HUES64 (cell line): ENCODE data around the gene AK9.

Experiments
- H3K27ac ChIP-seq: 2 replicates; pipeline ENCODE4 v1.7.0; 2013; ENCODE audit warnings: low read depth, low read length, inconsistent platforms
- H3K27me3 ChIP-seq: 2 replicates; pipeline ENCODE4 v1.6.1; 2013; ENCODE audit warnings: mild to moderate bottlenecking, low read length; ENCODE audit not compliant: insufficient read depth
- H3K36me3 ChIP-seq: 2 replicates; pipeline ENCODE4 v1.6.1; 2013; ENCODE audit warnings: mild to moderate bottlenecking, low read length; ENCODE audit not compliant: insufficient read depth
- H3K4me1 ChIP-seq: 2 replicates; pipeline ENCODE4 v1.6.1; 2013; ENCODE audit warnings: mild to moderate bottlenecking, low read length, moderate library complexity; ENCODE audit not compliant: insufficient read depth
- H3K4me3 ChIP-seq: 2 replicates; pipeline ENCODE4 v1.5.1; 2013; ENCODE audit warnings: mild to moderate bottlenecking, low read length, moderate library complexity
- H3K9ac ChIP-seq: 2 replicates; pipeline ENCODE4 v1.6.1; 2013; ENCODE audit warnings: mild to moderate bottlenecking, low read depth, low read length
- H3K9me3 ChIP-seq: 2 replicates; pipeline ENCODE4 v1.6.1; 2013; ENCODE audit warnings: low read depth, low read length; ENCODE audit not compliant: insufficient read depth
- WGBS: fragments of 150-250, 120-280 bp; methylation state at CpG from one replicate; pipeline ENCODE4 v1.1.7; 2013; ENCODE audit warnings: missing lambda C conversion rate; 5-methylcytosine and 5-hydroxymethylcytosine counted together

AK9 gene

GRCh38 chr6:109671733-109672132 is 19.3 kb downstream of the AK9 start:
- H3K27ac ChIP-seq: no peak overlapping the region
- H3K9me3 ChIP-seq: peaks cover 2% of the 10 kb centered on the region; the same call in 1 of the 2 replicates

DNA sequence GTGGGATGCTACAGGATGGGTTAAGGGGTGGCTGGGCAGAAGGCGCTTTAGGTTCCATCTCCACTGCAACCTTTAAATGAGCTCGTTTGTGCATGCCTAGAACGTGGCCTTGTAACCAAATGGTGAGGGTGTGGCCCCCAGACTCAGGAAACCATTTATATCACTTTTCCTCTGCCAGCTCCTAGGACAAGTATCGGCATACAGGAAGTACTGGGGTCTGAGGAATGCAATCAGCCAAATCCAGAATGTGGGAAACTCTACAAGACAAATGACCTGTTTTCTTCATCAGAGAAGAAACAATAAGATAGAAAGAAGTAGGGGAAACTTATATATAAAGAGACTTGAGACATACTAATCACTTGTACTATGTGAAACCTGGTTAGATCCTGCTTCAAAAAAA is 21.2 kb downstream of the AK9 start:
- Histone ChIP-seq H3K9me3 (no peaks in the 10 kb centered on the region), H3K27ac (no peak overlapping the region), H3K4me1 (peaks cover 4% of the 10 kb centered on the region; the same call in 1 of the 2 replicates), H3K4me3 (no peak overlapping the region), H3K36me3 (no peaks in the 10 kb centered on the region), H3K27me3 (no peaks in the 10 kb centered on the region), H3K9ac (no peak overlapping the region)
- 87% methylated on average over 4 of the region's 4 CpGs for WGBS

More at GRCh38 chr6:109671733-109672132, 19.3 kb downstream of the AK9 start:
- no peak overlapping the region for H3K9ac ChIP-seq
- no peak overlapping the region for H3K4me3 ChIP-seq
- no CpG with 5 or more reads among the region's 2 CpGs for WGBS
- H3K4me1 ChIP-seq: peaks cover 4% of the 10 kb centered on the region; the same call in 1 of the 2 replicates
- H3K27me3 ChIP-seq: no peaks in the 10 kb centered on the region
- no peaks in the 10 kb centered on the region for H3K36me3 ChIP-seq

DNA sequence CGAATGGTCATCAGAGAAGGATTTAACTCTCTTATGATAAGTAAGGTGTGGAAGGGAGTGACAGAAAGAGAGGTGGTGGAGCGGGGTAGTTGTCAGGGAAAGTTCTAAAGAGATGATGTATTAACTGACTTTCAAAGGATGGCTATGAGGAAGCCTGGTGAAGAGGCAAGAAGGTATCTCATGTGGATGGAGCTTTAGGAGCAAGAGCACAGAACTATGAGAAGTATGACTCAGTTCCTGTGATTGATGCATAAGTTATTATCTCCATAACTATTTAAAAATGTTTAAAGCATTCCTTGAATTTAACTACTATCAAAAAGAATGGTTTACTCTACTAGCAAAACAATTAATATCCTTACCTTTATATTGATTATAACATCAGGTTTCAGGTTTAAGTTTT is 28.8 kb downstream of the AK9 start:
- H3K4me1 ChIP-seq: no peaks in the 10 kb centered on the region
- H3K27ac ChIP-seq: no peak overlapping the region
- no peaks in the 10 kb centered on the region; the same call in 1 of the 2 replicates for H3K27me3 ChIP-seq
- no peak overlapping the region for H3K4me3 ChIP-seq
- no peak overlapping the region for H3K9ac ChIP-seq
- H3K9me3 ChIP-seq: no peaks in the 10 kb centered on the region
- WGBS: 89% methylated on average over 2 of the region's 2 CpGs
- no peaks in the 10 kb centered on the region for H3K36me3 ChIP-seq

- Histone ChIP-seq H3K9ac (no peak overlapping the region), H3K4me1 (no peaks in the 10 kb centered on the region), H3K9me3 (no peaks in the 10 kb centered on the region), H3K27me3 (no peaks in the 10 kb centered on the region; the same call in 1 of the 2 replicates), H3K36me3 (no peaks in the 10 kb centered on the region), H3K4me3 (no peak overlapping the region), H3K27ac (no peak overlapping the region)
- WGBS: 67% methylated on average over 1 of the region's 1 CpG
These were observed 30.3 kb downstream of the AK9 start for GRCh38 chr6:109660526-109661320.

DNA sequence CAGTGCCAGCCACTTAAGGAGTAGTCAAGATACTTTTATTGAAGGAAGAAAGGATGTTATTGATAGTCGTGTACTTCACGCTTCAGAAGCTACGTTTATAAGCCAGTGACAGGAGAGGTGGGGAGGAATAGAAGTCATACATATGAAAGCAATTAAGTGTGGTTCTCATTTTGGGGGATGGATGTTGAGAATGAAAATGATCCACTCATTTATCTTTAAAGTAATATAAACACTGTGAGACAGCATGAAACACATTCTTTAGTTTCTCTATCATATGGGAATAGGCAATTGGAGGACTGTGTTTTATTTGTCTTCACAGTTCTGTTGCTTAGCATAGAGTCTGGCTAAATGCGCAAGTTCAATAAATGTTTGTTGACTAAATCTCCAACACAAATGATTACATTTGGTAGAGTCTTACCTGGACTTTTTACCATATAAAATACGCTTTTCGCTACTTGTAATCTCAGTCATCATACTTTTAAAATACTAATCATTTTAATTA is 35.2 kb downstream of the AK9 start:
- Histone ChIP-seq H3K36me3 (no peaks in the 10 kb centered on the region), H3K27ac (no peak overlapping the region), H3K4me1 (no peaks in the 10 kb centered on the region), H3K27me3 (no peaks in the 10 kb centered on the region), H3K9ac (no peak overlapping the region), H3K9me3 (no peaks in the 10 kb centered on the region), H3K4me3 (no peak overlapping the region)
- 95% methylated on average over 6 of the region's 6 CpGs for WGBS

GRCh38 chr6:109653264-109653663 is 37.7 kb downstream of the AK9 start:
- H3K9ac ChIP-seq: no peak overlapping the region
- H3K4me1 ChIP-seq: no peaks in the 10 kb centered on the region
- H3K27me3 ChIP-seq: no peaks in the 10 kb centered on the region
- H3K36me3 ChIP-seq: no peaks in the 10 kb centered on the region
- 68% methylated on average over 4 of the region's 5 CpGs for WGBS
- no peak overlapping the region for H3K27ac ChIP-seq
- no peak overlapping the region for H3K4me3 ChIP-seq
- no peaks in the 10 kb centered on the region for H3K9me3 ChIP-seq

GRCh38 chr6:109644131-109644530 is 46.9 kb downstream of the AK9 start:
- no peak overlapping the region for H3K4me3 ChIP-seq
- H3K9me3 ChIP-seq: peaks cover 17% of the 10 kb centered on the region
- WGBS: 92% methylated on average over 2 of the region's 2 CpGs
- no peaks in the 10 kb centered on the region for H3K27me3 ChIP-seq
- no peak overlapping the region for H3K9ac ChIP-seq
- no peaks in the 10 kb centered on the region for H3K4me1 ChIP-seq
- no peaks in the 10 kb centered on the region for H3K36me3 ChIP-seq
- H3K27ac ChIP-seq: no peak overlapping the region

GRCh38 chr6:109632405-109632804 is 58.6 kb downstream of the AK9 start:
- H3K4me3 ChIP-seq: no peak overlapping the region
- H3K27me3 ChIP-seq: no peaks in the 10 kb centered on the region
- no peak overlapping the region for H3K9ac ChIP-seq
- H3K36me3 ChIP-seq: no peaks in the 10 kb centered on the region
- H3K9me3 ChIP-seq: no peaks in the 10 kb centered on the region; the same call in 1 of the 2 replicates
- WGBS: 89% methylated on average over 1 of the region's 1 CpG
- no peak overlapping the region for H3K27ac ChIP-seq
- no peaks in the 10 kb centered on the region for H3K4me1 ChIP-seq

- Histone ChIP-seq H3K4me1 (no peaks in the 10 kb centered on the region), H3K9me3 (no peaks in the 10 kb centered on the region; the same call in 1 of the 2 replicates), H3K9ac (no peak overlapping the region), H3K36me3 (no peaks in the 10 kb centered on the region), H3K27ac (no peak overlapping the region), H3K4me3 (no peak overlapping the region), H3K27me3 (no peaks in the 10 kb centered on the region)
- WGBS: no CpG with 5 or more reads among the region's 1 CpG
These were observed 59.6 kb downstream of the AK9 start for GRCh38 chr6:109631403-109631802.

DNA sequence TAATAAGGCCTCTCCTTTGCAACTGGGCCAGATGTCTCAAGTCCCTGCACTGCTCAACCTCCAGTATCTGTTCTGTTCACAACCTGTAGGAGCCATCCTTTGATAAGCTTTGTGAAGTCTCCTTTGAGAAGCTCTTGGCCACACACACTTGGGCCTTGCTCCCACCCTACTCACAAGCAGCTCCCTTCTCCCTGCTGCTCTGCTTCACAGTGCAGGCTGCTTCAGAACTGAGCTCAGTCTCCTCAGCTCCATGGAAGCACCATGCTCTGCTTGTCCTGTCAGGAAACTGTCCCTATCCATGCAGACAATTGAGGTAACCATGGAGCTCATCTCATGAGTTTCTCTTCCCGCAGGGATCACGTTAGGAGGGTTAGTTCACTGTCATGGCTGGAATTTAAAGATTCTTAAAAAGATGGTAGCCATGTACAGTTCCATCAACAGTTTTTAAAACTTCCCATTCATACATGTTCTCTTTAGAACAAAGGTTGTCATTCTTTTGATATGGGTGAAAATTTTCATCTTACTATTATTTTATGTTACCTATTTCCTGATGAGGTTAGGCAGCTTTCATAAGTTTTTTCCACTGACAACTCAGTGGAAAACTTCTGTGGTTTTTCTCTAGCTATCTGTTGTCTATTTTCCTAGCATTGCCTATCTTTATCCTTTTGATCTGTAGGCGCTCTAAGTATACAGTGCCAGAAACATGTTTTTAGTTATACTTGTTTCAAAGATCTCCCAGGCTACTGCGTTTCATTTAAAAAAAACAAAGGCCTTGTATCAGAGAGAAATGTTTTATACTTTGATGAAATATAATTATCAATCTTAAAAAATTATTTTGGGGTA is 62.6 kb downstream of the AK9 start:
- H3K9ac ChIP-seq: no peak overlapping the region
- no peaks in the 10 kb centered on the region for H3K36me3 ChIP-seq
- H3K27me3 ChIP-seq: no peaks in the 10 kb centered on the region
- no peak overlapping the region for H3K27ac ChIP-seq
- H3K9me3 ChIP-seq: no peaks in the 10 kb centered on the region; the same call in 1 of the 2 replicates
- WGBS: 86% methylated on average over 3 of the region's 4 CpGs
- H3K4me1 ChIP-seq: no peaks in the 10 kb centered on the region
- H3K4me3 ChIP-seq: no peak overlapping the region

GRCh38 chr6:109626311-109626710 is 64.7 kb downstream of the AK9 start:
- Histone ChIP-seq H3K4me3 (no peak overlapping the region), H3K4me1 (no peaks in the 10 kb centered on the region), H3K27me3 (no peaks in the 10 kb centered on the region), H3K9me3 (no peaks in the 10 kb centered on the region; the same call in 1 of the 2 replicates), H3K9ac (no peak overlapping the region), H3K36me3 (no peaks in the 10 kb centered on the region), H3K27ac (no peak overlapping the region)
- WGBS: 97% methylated on average over 2 of the region's 2 CpGs
